ENCODE results near the gene HS3ST3A1.

Gene HS3ST3A1

GRCh38 chr17:13601776-13602551, at the start of gene HS3ST3A1:
Gene HS3ST3A1, minus strand, starts transcription at chr17:13601929. Its CDS starts 800 bp downstream, at chr17:13601129.
- FAIRE-seq (no peak), DNase-seq (ENCODE audit: insufficient read length, low spot score) (no peak)

GRCh38 chr17:13650096-13650675, 48.5 kb upstream of the HS3ST3A1 start:
- no peak for FAIRE-seq

More at GRCh38 chr17:13601776-13602551, at the start of gene HS3ST3A1:
- no peak for TF ChIP-seq CTCF (IDR thresholded peaks at IDR 0.05; ENCODE audit: insufficient read depth, missing control alignments)

GRCh38 chr17:13647543-13648021, 45.9 kb upstream of the HS3ST3A1 start:
- FAIRE-seq (no peak), DNase-seq (ENCODE audit: insufficient read length, low spot score) (no peak)
- no peak for TF ChIP-seq CTCF (IDR thresholded peaks at IDR 0.05; ENCODE audit: insufficient read depth, missing control alignments)

More at GRCh38 chr17:13650096-13650675, 48.5 kb upstream of the HS3ST3A1 start:
- no peak for DNase-seq (ENCODE audit: insufficient read length, low spot score)
- TF ChIP-seq CTCF (IDR thresholded peaks at IDR 0.05; ENCODE audit: insufficient read depth, missing control alignments) = no peak

- DNase-seq (ENCODE audit: insufficient read length, low spot score) (no peak), FAIRE-seq (no peak)
These were observed 45.3 kb upstream of the HS3ST3A1 start for GRCh38 chr17:13646969-13647542.

GRCh38 chr17:13646411-13646810, 44.7 kb upstream of the HS3ST3A1 start:
- no peak for DNase-seq (ENCODE audit: insufficient read length, low spot score)
- no peak for TF ChIP-seq CTCF (IDR thresholded peaks at IDR 0.05; ENCODE audit: insufficient read depth, missing control alignments)
- FAIRE-seq = no peak

More at GRCh38 chr17:13646969-13647542, 45.3 kb upstream of the HS3ST3A1 start:
- TF ChIP-seq CTCF (IDR thresholded peaks at IDR 0.05; ENCODE audit: insufficient read depth, missing control alignments) = no peak

GRCh38 chr17:13643180-13643579, 41.5 kb upstream of the HS3ST3A1 start:
- DNase-seq (ENCODE audit: insufficient read length, low spot score) (no peak), FAIRE-seq (no peak)
- TF ChIP-seq CTCF (IDR thresholded peaks at IDR 0.05; ENCODE audit: insufficient read depth, missing control alignments) = no peak

Measured in D721Med (cell line).